Fibroblast of the aortic adventitia (primary cell): ENCODE results near the gene PAM. TPM values are rescaled to one million over a fixed set of nuclear protein-coding genes. Genes with fewer than 3 reads are reported as not detected.

ENCODE experiments used
- DNase-seq: peaks from one replicate; pipeline ENCODE4 v3.0.0-alpha.2; 2010; ENCODE audit warnings: low read depth
- H3K4me3 ChIP-seq: 2 replicates; pipeline ENCODE4 v1.5.1; 2011; ENCODE audit warnings: low read depth, mild to moderate bottlenecking, control low read depth, low read length, moderate library complexity
- total RNA-seq: library from RNA; depleted of rRNA; stranded (reverse); fragments of >200 nt; gene quantifications from 2 replicates; pipeline ENCODE4 v1.2.3, GENCODE V29; 2012; ENCODE audit warnings: low replicate concordance
- TF ChIP-seq, protein P1 (sequence below): IDR thresholded peaks from 2 replicates; pipeline ENCODE4 v1.5.1; 2011; ENCODE audit warnings: mild to moderate bottlenecking, low read length, control low read depth, inconsistent platforms; ENCODE audit not compliant: insufficient read depth

Gene PAM
- total RNA-seq, 1 donor: 528 TPM

DNA sequence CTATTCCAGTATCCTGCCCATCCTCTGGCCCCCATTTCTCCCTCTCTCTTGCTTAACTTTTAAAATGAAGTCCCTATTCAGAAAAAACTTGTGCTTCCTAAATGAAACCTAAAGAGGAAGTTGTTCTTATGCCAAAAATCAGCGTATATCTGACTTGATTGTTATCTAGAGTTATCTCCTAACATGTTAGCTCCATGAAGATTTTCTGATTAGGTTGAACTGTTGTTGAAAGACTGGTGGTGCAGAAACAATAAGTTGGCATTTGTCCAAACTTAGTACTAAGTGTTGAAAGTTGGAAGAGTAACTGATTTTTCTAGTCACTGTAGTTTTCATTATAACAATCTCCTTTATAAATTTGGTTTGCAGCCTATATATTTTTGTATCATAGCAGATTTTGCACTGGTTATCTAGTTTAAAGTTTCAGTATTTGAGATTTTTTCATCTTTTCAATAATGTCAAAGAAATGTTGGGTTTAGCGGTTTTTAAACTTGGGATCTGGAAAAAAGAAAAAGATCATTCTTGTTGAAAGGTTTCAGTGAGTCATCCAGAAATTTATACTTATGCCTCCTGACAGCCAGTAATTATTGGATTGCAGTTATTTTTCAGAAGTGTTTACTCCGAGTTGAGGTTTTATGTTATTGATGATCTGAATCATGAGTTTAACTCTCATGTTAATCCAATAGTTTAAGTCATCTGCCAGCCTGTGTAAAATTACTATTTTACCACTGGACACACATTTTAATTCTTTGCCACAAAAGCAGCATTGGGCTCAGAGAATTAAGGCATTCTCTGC is 60.6 kb downstream of the PAM start:
- DNase-seq: peak; percentile 66
- H3K4me3 ChIP-seq: no peak overlapping the region
- TF ChIP-seq, protein P1, sequence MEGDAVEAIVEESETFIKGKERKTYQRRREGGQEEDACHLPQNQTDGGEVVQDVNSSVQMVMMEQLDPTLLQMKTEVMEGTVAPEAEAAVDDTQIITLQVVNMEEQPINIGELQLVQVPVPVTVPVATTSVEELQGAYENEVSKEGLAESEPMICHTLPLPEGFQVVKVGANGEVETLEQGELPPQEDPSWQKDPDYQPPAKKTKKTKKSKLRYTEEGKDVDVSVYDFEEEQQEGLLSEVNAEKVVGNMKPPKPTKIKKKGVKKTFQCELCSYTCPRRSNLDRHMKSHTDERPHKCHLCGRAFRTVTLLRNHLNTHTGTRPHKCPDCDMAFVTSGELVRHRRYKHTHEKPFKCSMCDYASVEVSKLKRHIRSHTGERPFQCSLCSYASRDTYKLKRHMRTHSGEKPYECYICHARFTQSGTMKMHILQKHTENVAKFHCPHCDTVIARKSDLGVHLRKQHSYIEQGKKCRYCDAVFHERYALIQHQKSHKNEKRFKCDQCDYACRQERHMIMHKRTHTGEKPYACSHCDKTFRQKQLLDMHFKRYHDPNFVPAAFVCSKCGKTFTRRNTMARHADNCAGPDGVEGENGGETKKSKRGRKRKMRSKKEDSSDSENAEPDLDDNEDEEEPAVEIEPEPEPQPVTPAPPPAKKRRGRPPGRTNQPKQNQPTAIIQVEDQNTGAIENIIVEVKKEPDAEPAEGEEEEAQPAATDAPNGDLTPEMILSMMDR: no peak

DNA sequence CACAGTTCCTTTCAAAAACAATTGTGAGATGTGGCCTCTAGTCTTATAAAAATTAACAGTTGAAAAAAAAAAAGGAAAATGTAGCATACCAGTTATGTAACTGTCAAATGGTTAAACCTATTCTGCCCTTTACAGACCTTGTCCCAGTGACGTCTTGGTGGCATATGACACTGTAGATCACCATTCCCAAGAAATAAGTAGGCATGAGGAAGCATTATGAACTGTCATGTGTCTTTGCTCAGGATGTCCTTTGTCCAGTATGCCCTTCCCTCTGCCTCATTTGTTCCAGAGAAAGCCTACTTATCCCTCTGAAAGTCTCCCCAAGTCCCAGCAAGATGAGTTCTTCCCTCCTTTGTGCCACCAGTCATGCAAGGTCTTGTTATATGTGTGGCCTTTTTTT is 63.2 kb downstream of the PAM start:
- no peak for DNase-seq
- H3K4me3 ChIP-seq: no peak overlapping the region
- TF ChIP-seq, protein P1: no peak

DNA sequence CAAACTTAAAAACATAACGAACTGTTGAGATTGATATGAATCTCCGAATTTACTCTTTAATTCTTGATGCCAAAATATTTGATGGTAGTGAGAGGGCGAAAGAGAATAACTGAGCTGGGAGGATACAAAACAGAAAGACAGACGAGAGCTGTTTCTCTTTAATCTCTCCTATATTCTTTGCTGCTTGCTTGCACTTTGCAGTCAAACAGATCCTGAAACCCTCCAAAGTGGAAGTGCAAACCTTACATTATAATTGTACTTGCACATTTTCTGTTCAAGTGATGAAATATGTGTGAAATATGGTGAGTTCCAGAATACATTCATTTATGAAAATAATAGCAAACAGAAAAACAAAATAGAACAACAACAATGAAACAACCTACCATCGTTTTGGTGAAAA is 63.8 kb downstream of the PAM start:
- no peak for DNase-seq
- H3K4me3 ChIP-seq: no peak overlapping the region
- TF ChIP-seq, protein P1: no peak

DNA sequence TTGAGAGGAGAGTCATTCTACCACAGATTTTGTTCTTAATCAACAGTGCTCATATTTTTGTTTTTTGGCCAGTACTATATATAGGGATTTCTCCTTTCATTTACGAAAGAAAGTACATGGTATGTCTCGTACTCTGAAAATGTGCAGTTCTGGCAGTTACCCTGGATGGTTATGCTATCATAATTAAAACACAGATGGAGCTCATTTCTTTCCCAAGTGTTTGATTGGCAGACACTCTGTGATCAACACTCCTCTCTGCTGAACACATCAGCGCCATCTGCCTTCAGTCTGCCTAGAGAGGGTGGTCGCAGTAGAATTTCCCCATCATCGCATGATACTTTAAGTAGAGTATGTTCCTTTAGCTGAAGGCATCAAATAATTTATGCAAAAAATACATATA is 64.5 kb downstream of the PAM start:
- H3K4me3 ChIP-seq: no peak overlapping the region
- DNase-seq: no peak
- TF ChIP-seq, protein P1: no peak

DNA sequence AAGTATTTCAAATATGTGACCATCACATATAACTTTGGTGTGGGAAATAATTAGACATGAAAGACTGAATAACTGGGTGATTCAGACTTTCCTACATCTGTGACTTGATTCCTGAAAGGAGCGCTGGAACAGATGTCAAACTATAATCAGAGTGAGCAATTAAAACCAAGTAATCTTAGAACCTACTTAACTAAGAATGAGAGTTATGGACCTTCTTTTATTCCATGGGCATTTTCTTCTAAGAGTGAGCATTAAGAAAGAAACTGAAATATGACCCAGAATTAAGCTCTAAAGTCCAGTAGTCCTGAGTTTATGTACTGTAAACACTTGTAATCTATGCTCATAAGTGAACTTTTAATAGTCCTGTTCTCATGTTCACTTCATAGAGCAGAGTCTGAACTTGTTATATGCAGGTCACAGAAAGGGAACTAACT is 68.4 kb downstream of the PAM start:
- no peak overlapping the region for H3K4me3 ChIP-seq
- TF ChIP-seq, protein P1: no peak
- DNase-seq: peak; percentile 33

DNA sequence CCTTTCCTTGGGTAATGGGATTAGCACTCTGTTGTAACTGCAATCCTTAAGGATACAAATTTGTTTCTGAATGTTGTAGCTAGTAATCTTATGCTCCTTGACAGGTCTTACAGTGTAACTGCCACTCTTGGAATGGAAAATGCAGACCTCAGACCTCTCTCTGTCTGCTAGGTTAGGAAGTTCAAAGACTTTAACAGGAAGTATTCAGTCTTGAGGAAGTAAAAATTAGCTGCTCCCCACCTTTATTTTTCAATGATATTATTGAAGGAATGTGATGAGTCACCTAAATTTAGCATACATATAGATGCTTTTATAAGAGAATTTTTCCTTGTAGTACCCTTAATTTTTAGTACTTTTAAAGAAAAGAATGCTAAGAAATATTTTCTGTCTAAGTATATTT is 71.5 kb downstream of the PAM start:
- no peak overlapping the region for H3K4me3 ChIP-seq
- DNase-seq: no peak
- TF ChIP-seq, protein P1: no peak

DNA sequence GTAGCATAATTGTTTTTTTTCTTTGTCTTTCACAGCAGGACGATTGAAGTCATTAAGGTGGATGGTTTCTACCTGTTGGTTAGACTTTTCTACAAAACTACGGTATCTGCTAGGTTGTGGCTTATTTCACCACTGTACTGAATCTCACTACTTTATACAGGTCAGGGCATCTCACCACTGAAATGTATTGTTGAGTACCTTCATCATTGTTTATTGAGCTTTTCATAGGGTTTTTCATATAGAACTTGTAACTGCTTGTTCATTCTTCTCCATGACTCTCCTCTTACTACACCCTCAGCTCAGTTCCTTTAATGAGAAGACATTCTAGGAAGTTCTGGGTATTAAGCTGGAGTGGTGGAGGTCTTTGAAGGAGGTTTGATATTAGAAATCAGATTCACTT is 75.1 kb downstream of the PAM start:
- TF ChIP-seq, protein P1: no peak
- DNase-seq: no peak
- H3K4me3 ChIP-seq: no peak overlapping the region
